H1 (cell line): ENCODE results near the gene CHD5. TPM values are rescaled to one million over a fixed set of nuclear protein-coding genes. Genes with fewer than 3 reads are reported as not detected.

Experiments
- CTCF ChIA-PET: fragments of 300-600 bp; sonication (Branson Sonifier 250); formaldehyde crosslinking; loops from one replicate; lab custom pipeline; 2021; ENCODE audit not compliant: partially characterized antibody; lab: Charles Lee
- POLR2A ChIA-PET: fragments of 300-600 bp; sonication (Branson Sonifier 250); formaldehyde crosslinking; loops from one replicate; lab custom pipeline; 2021; ENCODE audit warnings: inconsistent platforms; ENCODE audit not compliant: partially characterized antibody; lab: Charles Lee
- DNase-seq, 2 experiments: peaks; one replicate each; pipeline versions ENCODE4 v3.0.0 to v3.0.0-alpha.2; 2010 to 2022; ENCODE audit warnings: low spot score in 2 of 2, low read depth in 1 of 2, mixed read lengths in 1 of 2
- FAIRE-seq: peaks from 2 replicates; lab custom pipeline; 2011; peaks lifted over from hg19 to GRCh38; lab: Jason Lieb, UNC
- H2AFZ ChIP-seq: 2 replicates; pipeline ENCODE4 v1.8.1; 2012; ENCODE audit warnings: low read length, inconsistent platforms
- H2AK5ac ChIP-seq: 2 replicates; pipeline ENCODE4 v1.6.1; 2013; ENCODE audit warnings: low read depth, low read length
- H2BK120ac ChIP-seq: replicated peaks from 2 replicates; pipeline ENCODE3; 2013; ENCODE audit warnings: low read depth, low read length, inconsistent platforms
- H2BK12ac ChIP-seq: 2 replicates; pipeline ENCODE4 v1.6.1; 2013; ENCODE audit warnings: low read depth, low read length
- H2BK15ac ChIP-seq: 2 replicates; pipeline ENCODE4 v1.6.1; 2013; ENCODE audit warnings: low read length
- H2BK20ac ChIP-seq: 2 replicates; pipeline ENCODE4 v1.6.1; 2013; ENCODE audit warnings: low read length
- H2BK5ac ChIP-seq: 2 replicates; pipeline ENCODE4 v1.6.1; 2013; ENCODE audit warnings: low read depth, low read length
- H3K14ac ChIP-seq: 2 replicates; pipeline ENCODE4 v1.6.1; 2013; ENCODE audit warnings: inconsistent platforms; ENCODE audit not compliant: insufficient read length
- H3K18ac ChIP-seq: 2 replicates; pipeline ENCODE4 v1.6.1; 2013; ENCODE audit warnings: low read length; ENCODE audit errors: extremely low read depth
- H3K23ac ChIP-seq: 2 replicates; pipeline ENCODE4 v1.6.1; 2013; ENCODE audit warnings: inconsistent platforms; ENCODE audit not compliant: insufficient read length
- H3K23me2 ChIP-seq: 2 replicates; pipeline ENCODE4 v1.6.1; 2013; ENCODE audit warnings: low read depth, low read length
- H3K27ac ChIP-seq: 2 replicates; pipeline ENCODE4 v1.6.1; 2011; ENCODE audit warnings: low read depth, low read length, inconsistent platforms
- H3K27me3 ChIP-seq, 4 experiments: replicated peaks in 1 of 4; 1 replicate in 1 of 4; 2 replicates in 3 of 4; pipeline versions ENCODE4 v1.6.1 to v1.8.1; 2011 to 2013; ENCODE audit warnings: low read length in 3 of 4, mild to moderate bottlenecking in 3 of 4, inconsistent platforms in 2 of 4, mixed read lengths in 2 of 4, moderate library complexity in 1 of 4; ENCODE audit not compliant: control insufficient read depth in 3 of 4, insufficient read depth in 3 of 4; ENCODE audit errors: extremely low read depth in 1 of 4
- H3K36me3 ChIP-seq, 4 experiments: 2 replicates each; pipeline versions ENCODE4 v1.6.1 to v1.8.1; 2011 to 2013; ENCODE audit warnings: mild to moderate bottlenecking in 4 of 4, low read length in 3 of 4, moderate library complexity in 2 of 4, control low read depth in 1 of 4, inconsistent platforms in 1 of 4; ENCODE audit not compliant: insufficient read depth in 4 of 4, control insufficient read depth in 2 of 4
- H3K4ac ChIP-seq: replicated peaks from 2 replicates; pipeline ENCODE3; 2013; ENCODE audit warnings: low read length, low read depth, mixed read lengths, inconsistent platforms; ENCODE audit not compliant: insufficient read length
- H3K4me1 ChIP-seq, 4 experiments: replicated peaks in 1 of 4; 1 replicate in 1 of 4; 2 replicates in 3 of 4; pipeline versions ENCODE4 v1.6.1 to v1.8.1; 2011 to 2013; ENCODE audit warnings: low read length in 3 of 4, inconsistent platforms in 2 of 4, mixed read lengths in 1 of 4; ENCODE audit not compliant: insufficient read depth in 4 of 4, control insufficient read depth in 3 of 4
- H3K4me2 ChIP-seq, 2 experiments: 2 replicates each; pipeline versions ENCODE4 v1.6.1 to v1.8.1; 2011 to 2013; ENCODE audit warnings: low read depth in 2 of 2, low read length in 2 of 2, control low read depth in 1 of 2, inconsistent platforms in 1 of 2, mild to moderate bottlenecking in 1 of 2; ENCODE audit not compliant: insufficient read depth in 1 of 2
- H3K4me3 ChIP-seq, 4 experiments: fragments of 200-600, 300-600 bp in 1 of 4; sonication (generic), shearing (Covaris generic), sonication (Bioruptor Twin) in 1 of 4; 2 replicates each; pipeline versions ENCODE4 v1.5.1 to v1.8.1; 2011 to 2016; ENCODE audit warnings: low read length in 4 of 4, low read depth in 3 of 4, control low read depth in 2 of 4, inconsistent platforms in 2 of 4, mild to moderate bottlenecking in 2 of 4, mixed read lengths in 1 of 4, moderate library complexity in 1 of 4; ENCODE audit not compliant: insufficient read depth in 2 of 4; ENCODE audit errors: extremely low read depth in 1 of 4
- H3K56ac ChIP-seq: replicated peaks from 2 replicates; pipeline ENCODE3; 2013; ENCODE audit warnings: low read depth, mild to moderate bottlenecking, mixed read lengths, low read length, inconsistent platforms; ENCODE audit not compliant: insufficient read length
- H3K79me1 ChIP-seq: 2 replicates; pipeline ENCODE4 v1.6.1; 2013; ENCODE audit warnings: low read depth, low read length, control low read depth
- H3K79me2 ChIP-seq, 2 experiments: 2 replicates each; pipeline versions ENCODE4 v1.6.1 to v1.8.1; 2012 to 2013; ENCODE audit warnings: low read length in 2 of 2, mild to moderate bottlenecking in 2 of 2, inconsistent platforms in 1 of 2; ENCODE audit not compliant: insufficient read depth in 2 of 2, control insufficient read depth in 1 of 2
- H3K9ac ChIP-seq, 4 experiments: replicated peaks in 1 of 4; 1 replicate in 1 of 4; 2 replicates in 3 of 4; pipeline versions ENCODE4 v1.6.1 to v1.8.1; 2011 to 2013; ENCODE audit warnings: low read depth in 3 of 4, low read length in 3 of 4, control low read depth in 2 of 4, mild to moderate bottlenecking in 2 of 4, moderate library complexity in 2 of 4, inconsistent platforms in 1 of 4; ENCODE audit errors: extremely low read depth in 1 of 4
- H3K9me3 ChIP-seq, 2 experiments: 2 replicates each; pipeline versions ENCODE4 v1.6.1 to v1.8.1; 2012 to 2013; ENCODE audit warnings: mild to moderate bottlenecking in 2 of 2, moderate library complexity in 2 of 2, control low read depth in 1 of 2, inconsistent platforms in 1 of 2, low read depth in 1 of 2, low read length in 1 of 2, mixed read lengths in 1 of 2; ENCODE audit not compliant: insufficient read depth in 2 of 2
- H4K20me1 ChIP-seq, 2 experiments: replicated peaks in 1 of 2; 2 replicates each; pipeline versions ENCODE3 to v1.8.1; 2011 to 2013; ENCODE audit warnings: inconsistent platforms in 2 of 2, low read length in 2 of 2, mild to moderate bottlenecking in 1 of 2; ENCODE audit not compliant: insufficient read depth in 2 of 2, control insufficient read depth in 1 of 2
- H4K5ac ChIP-seq: 2 replicates; pipeline ENCODE4 v1.6.1; 2013; ENCODE audit warnings: low read length, low read depth, mixed read lengths, inconsistent platforms; ENCODE audit not compliant: insufficient read length
- H4K8ac ChIP-seq: 2 replicates; pipeline ENCODE4 v1.8.0; 2013; ENCODE audit warnings: mild to moderate bottlenecking, moderate library complexity, low read length, inconsistent platforms; ENCODE audit not compliant: insufficient read depth; ENCODE audit errors: extremely low read depth
- H4K91ac ChIP-seq: replicated peaks from 2 replicates; pipeline ENCODE3; 2013; ENCODE audit warnings: low read length, mixed read lengths, inconsistent platforms; ENCODE audit not compliant: insufficient read length
- CBX5 ChIP-seq: fragments of 300-800, 300-1000 bp; sonication (generic); IDR thresholded peaks from 2 replicates; pipeline ENCODE4 v1.7.1; 2016; ENCODE audit warnings: antibody characterized with exemption, low read length, low read depth
- CBX8 ChIP-seq: fragments of 300-800, 300-1000 bp; sonication (generic); IDR thresholded peaks from 2 replicates; pipeline ENCODE4 v1.7.1; 2016; ENCODE audit warnings: low read depth, low read length, borderline replicate concordance
- E2F6 ChIP-seq: IDR thresholded peaks from 2 replicates; pipeline ENCODE4 v1.6.1; 2012; ENCODE audit warnings: inconsistent platforms
- EZH2 ChIP-seq: fragments of 200-600 bp; sonication (generic); IDR thresholded peaks from 2 replicates; pipeline ENCODE4 v1.7.1; 2012; ENCODE audit warnings: low read depth, mild to moderate bottlenecking, moderate library complexity, low read length, inconsistent platforms; ENCODE audit not compliant: severe bottlenecking
- GTF2F1 ChIP-seq: IDR thresholded peaks from 2 replicates; pipeline ENCODE4 v1.6.1; 2012; ENCODE audit warnings: low read depth, low read length, improper control_type of control experiment, borderline replicate concordance
- JUND ChIP-seq: IDR thresholded peaks from 2 replicates; pipeline ENCODE4 v1.6.1; 2011; ENCODE audit warnings: mild to moderate bottlenecking, improper control_type of control experiment, low read length
- MAFK ChIP-seq: IDR thresholded peaks from 2 replicates; pipeline ENCODE4 v1.6.1; 2012; ENCODE audit warnings: low read depth, mild to moderate bottlenecking, improper control_type of control experiment, low read length
- POU5F1 ChIP-seq: IDR thresholded peaks from 2 replicates; pipeline ENCODE4 v1.6.1; 2011; ENCODE audit warnings: low read depth, mild to moderate bottlenecking, low read length, moderate library complexity
- RFX5 ChIP-seq: IDR thresholded peaks from 2 replicates; pipeline ENCODE4 v1.6.1; 2011; ENCODE audit warnings: low read depth, low read length, improper control_type of control experiment, borderline replicate concordance
- TAF1 ChIP-seq: IDR thresholded peaks from 2 replicates; pipeline ENCODE4 v1.6.1; 2011; ENCODE audit warnings: mild to moderate bottlenecking, low read depth, low read length
- TAF7 ChIP-seq: optimal IDR thresholded peaks from 2 replicates; pipeline ENCODE3; 2011; ENCODE audit warnings: low read depth, mild to moderate bottlenecking, inconsistent platforms, low read length, moderate library complexity, borderline replicate concordance
- WGBS, 2 experiments: shearing (Covaris generic) in 1 of 2; methylation state at CpG; one replicate each; pipeline versions ENCODE4 v1.1.6 to v1.1.7; 2013 to 2015; ENCODE audit warnings: low lambda C conversion rate in 2 of 2, mixed read lengths in 2 of 2, inconsistent platforms in 1 of 2, low coverage in 1 of 2, missing lambda C conversion rate in 1 of 2; ENCODE audit not compliant: insufficient replicate concordance in 2 of 2, insufficient coverage in 1 of 2, insufficient read length in 1 of 2; ENCODE audit errors: extremely low coverage in 1 of 2, missing lambda C conversion rate in 1 of 2; 5-methylcytosine and 5-hydroxymethylcytosine counted together
- polyA plus RNA-seq, 7 experiments: library from polyadenylated mRNA; depleted of rRNA in 3 of 7; stranded (reverse) in 5 of 7; unstranded in 2 of 7; fragments of >200 nt in 5 of 7; fragments of 200-250 nt in 2 of 7; gene quantifications; 1 replicate in 5 of 7; 2 replicates in 1 of 7; 4 replicates in 1 of 7; pipeline versions ENCODE4 v1.2.1 to v1.2.3, GENCODE V29; 2011 to 2013; ENCODE audit warnings: missing spikeins in 2 of 7, mixed read lengths in 2 of 7
- total RNA-seq: library from RNA; stranded (reverse); fragmentation: NEBNext Ultra II Directional; extraction: Animal tissue kit (Norgen Biotek cat#: 25700); gene quantifications from 2 replicates; pipeline ENCODE4 v1.2.1, GENCODE V29; 2021

Gene CHD5
- total and polyA plus RNA-seq, 2 of the 8 experiments (the other 6 are each of a cell fraction or from before 2014, with no cell fraction given) = 0.42 to 1.8 TPM

DNA sequence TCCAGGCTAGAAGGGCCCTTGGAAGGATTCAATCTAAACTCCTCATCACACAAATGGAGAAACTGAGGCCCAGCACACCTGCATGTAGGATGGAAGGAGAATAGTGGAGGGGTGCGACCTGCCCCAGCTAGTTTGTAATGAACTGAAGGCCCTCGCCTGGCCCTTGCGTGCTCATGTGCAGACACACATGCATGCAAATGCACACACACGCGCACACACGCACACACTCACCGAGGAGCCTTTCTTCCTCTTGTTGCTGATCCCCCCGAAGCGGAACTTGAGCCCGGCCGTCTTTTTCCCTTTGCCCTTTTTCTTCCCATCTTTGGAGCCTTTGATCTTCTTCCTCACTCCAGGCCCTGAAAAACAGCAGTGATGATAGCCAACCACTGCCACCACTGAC is 27.9 kb downstream of the CHD5 start:
- Histone ChIP-seq H4K8ac (no peak overlapping the region), H2AFZ (no peak overlapping the region), H2AK5ac (no peak overlapping the region), H3K27ac (no peak overlapping the region), H3K9me3 (no peaks in the 10 kb centered on the region), H3K14ac (no peak overlapping the region), H3K4me2 (no peak overlapping the region), H3K23ac (no peak overlapping the region), H4K91ac (no peak overlapping the region), H2BK5ac (no peak overlapping the region), H3K4me3 (no peak overlapping the region), H3K4me1 (peaks cover 0 to 9% (median 4%) of the 10 kb centered on the region in 4 experiments; a peak in 4 of 7 replicates), H3K27me3 (peaks cover 4 to 23% (median 21%) of the 10 kb centered on the region in 4 experiments), H3K56ac (no peak overlapping the region), H3K23me2 (peaks cover 11% of the 10 kb centered on the region), H4K20me1 (peaks cover 0 to 13% of the 10 kb centered on the region in 2 experiments), H2BK15ac (no peak overlapping the region), H3K79me2 (no peaks in the 10 kb centered on the region), H3K4ac (no peak overlapping the region), H4K5ac (no peak overlapping the region), H2BK120ac (no peak overlapping the region), H3K9ac (no peak overlapping the region), H3K36me3 (no peaks in the 10 kb centered on the region), H2BK20ac (no peak overlapping the region), H3K79me1 (no peaks in the 10 kb centered on the region), H3K18ac (no peak overlapping the region), H2BK12ac (no peak overlapping the region)
- ChIA-PET POLR2A (interaction anchor here (0.8 kb wide), 1 partner anchor 47 kb away, joined by 3 read pairs; no protein-coding TSS in a partner anchor), CTCF (interaction anchor here (0.8 to 3.0 kb wide), 14 partner anchors 9 to 140 kb away, joined by 3 to 12 read pairs (median 4); partner anchors contain the start of gene KCNAB2)
- DNase-seq = no peak
- FAIRE-seq = no peak
- 95% methylated on average over 11 of the region's 11 CpGs; no CpG with 5 or more reads in 1 of the 2 experiments for WGBS, 2 experiments
- TF ChIP-seq MAFK (no peak), CBX5 (no peak), EZH2 (no peak), POU5F1 (no peak), GTF2F1 (no peak), TAF7 (no peak), E2F6 (no peak), RFX5 (no peak), TAF1 (no peak), CBX8 (no peak), JUND (no peak)
